Right lobe of liver (tissue), 6 donors: ENCODE results near the gene RSPH10B. TPM values are rescaled to one million over a fixed set of nuclear protein-coding genes. Genes with fewer than 3 reads are reported as not detected.
"Not testable (repeated sequence)": the region's sequence is repeated elsewhere in the genome, so short reads cannot be mapped to it uniquely, and the experiment has no call there.

Source experiments
- ATAC-seq, 4 donors: fragments of 200-7000 bp; cut with Tn5 transposase; one replicate each; pipeline ENCODE4 v1.9.1; 2020; ENCODE audit warnings: mild to moderate bottlenecking in 4 of 4, moderate library complexity in 4 of 4
- DNase-seq, 3 donors: peaks; one replicate each; pipeline ENCODE4 v3.0.0-alpha.2; 2020
- H3K27ac ChIP-seq, 3 donors: fragments of 200-600 bp; one replicate each; pipeline ENCODE4 v1.8.0; 2022
- H3K27me3 ChIP-seq, 2 donors: fragments of 200-600 bp; one replicate each; pipeline ENCODE4 v1.8.0; 2022
- H3K36me3 ChIP-seq, 4 donors: fragments of 200-600 bp; sonication (generic) in 1 of 4; one replicate each; pipeline versions ENCODE4 v1.5.1 to v1.8.0; 2017 to 2022; ENCODE audit warnings: control low read depth in 1 of 4
- H3K4me1 ChIP-seq, 4 donors: fragments of 200-600 bp; sonication (generic) in 1 of 4; one replicate each; pipeline versions ENCODE4 v1.5.1 to v1.8.0; 2017 to 2022; ENCODE audit warnings: control low read depth in 1 of 4
- H3K4me3 ChIP-seq, 3 donors: fragments of 200-600 bp; one replicate each; pipeline ENCODE4 v1.8.0; 2022
- H3K9me3 ChIP-seq, 4 donors: fragments of 200-600 bp; sonication (generic) in 1 of 4; one replicate each; pipeline versions ENCODE4 v1.5.1 to v1.8.0; 2017 to 2022; ENCODE audit warnings: control low read depth in 1 of 4
- POLR2A ChIP-seq: fragments of 450-650 bp; IDR thresholded peaks from one replicate; pipeline ENCODE4 v1.6.1; 2017; ENCODE audit warnings: antibody characterized with exemption, mild to moderate bottlenecking
- WGBS: methylation state at CpG from one replicate; pipeline ENCODE4 v1.1.6; 2018; ENCODE audit warnings: low coverage, low lambda C conversion rate; ENCODE audit not compliant: insufficient coverage; ENCODE audit errors: missing lambda C conversion rate; 5-methylcytosine and 5-hydroxymethylcytosine counted together
- intact Hi-C, 2 donors: fragments of 100-400 bp; cut with DNase I; formaldehyde crosslinking; loops; one replicate each; pipeline versions ENCODE4 v1.11.2 to v1.14.1; 2022
- total RNA-seq, 6 experiments: library from RNA; depleted of rRNA in 2 of 6; stranded (reverse); fragments of >200 nt in 2 of 6; fragmentation: NEBNext Ultra II Directional in 3 of 6; extraction: Animal tissue kit (Norgen Biotek cat#: 25700) in 3 of 6; gene quantifications; one replicate each; pipeline versions ENCODE4 v1.1.0 to v1.2.4, GENCODE V29; 2016 to 2023
- TF ChIP-seq, protein P1 (sequence below), 4 donors: fragments of 200-600 bp in 3 of 4; fragments of 450-650 bp in 1 of 4; IDR thresholded peaks; one replicate each; pipeline versions ENCODE4 v1.5.1 to v1.8.0; 2016 to 2022; ENCODE audit warnings: antibody characterized with exemption in 4 of 4, mild to moderate bottlenecking in 2 of 4
- donor health status: DM: no; HTN: yes; CAD: no.
- donor health status: DM: no; HTN: no; CAD: no.
- donor health status: DM: no; HTN: no; CAD: no.
- donor health status: DM: no; HTN: yes; CAD: no.
- donor health status: DM: no; HTN: yes; CAD: no.

Gene RSPH10B
- total RNA-seq, 6 experiments from 2014 or later: 0.19 to 0.92 (median 0.47) TPM; not detected in 3

DNA sequence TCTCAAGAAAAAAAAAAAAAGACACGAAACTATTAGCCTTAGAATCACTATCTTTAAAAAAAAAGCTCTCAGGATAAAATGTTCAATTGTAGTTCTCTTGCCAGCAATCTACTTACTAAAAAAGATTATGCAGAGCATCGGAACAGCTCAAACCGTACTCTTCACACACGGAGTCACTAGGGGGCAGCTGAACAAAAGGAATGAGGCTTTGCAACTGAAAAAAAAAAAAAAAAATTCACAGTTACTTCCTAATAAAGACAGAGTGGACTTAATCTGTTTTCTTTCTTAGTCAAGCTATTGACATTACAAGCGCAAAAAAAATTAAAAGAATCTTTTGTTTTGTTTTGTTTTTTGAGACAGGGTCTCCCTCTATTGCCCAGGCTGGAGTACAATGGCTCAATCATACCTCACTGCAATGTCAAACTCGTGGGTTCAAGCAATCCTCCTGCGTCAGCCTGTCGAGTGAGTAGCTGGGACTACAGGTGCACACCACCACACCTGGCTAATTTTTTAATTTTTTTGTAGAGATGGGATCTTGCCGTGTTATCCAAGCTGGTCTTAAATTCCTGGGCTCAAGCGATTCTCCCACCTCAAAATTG is 26.8 kb upstream of the RSPH10B start:
- Histone ChIP-seq H3K27ac (no peak overlapping the region), H3K36me3 (peaks cover 0 to 59% (median 2%) of the 10 kb centered on the region in 4 donors), H3K9me3 (no peaks in the 10 kb centered on the region), H3K4me3 (no peak overlapping the region), H3K27me3 (no peaks in the 10 kb centered on the region), H3K4me1 (no peaks in the 10 kb centered on the region)
- TF ChIP-seq, protein P1, sequence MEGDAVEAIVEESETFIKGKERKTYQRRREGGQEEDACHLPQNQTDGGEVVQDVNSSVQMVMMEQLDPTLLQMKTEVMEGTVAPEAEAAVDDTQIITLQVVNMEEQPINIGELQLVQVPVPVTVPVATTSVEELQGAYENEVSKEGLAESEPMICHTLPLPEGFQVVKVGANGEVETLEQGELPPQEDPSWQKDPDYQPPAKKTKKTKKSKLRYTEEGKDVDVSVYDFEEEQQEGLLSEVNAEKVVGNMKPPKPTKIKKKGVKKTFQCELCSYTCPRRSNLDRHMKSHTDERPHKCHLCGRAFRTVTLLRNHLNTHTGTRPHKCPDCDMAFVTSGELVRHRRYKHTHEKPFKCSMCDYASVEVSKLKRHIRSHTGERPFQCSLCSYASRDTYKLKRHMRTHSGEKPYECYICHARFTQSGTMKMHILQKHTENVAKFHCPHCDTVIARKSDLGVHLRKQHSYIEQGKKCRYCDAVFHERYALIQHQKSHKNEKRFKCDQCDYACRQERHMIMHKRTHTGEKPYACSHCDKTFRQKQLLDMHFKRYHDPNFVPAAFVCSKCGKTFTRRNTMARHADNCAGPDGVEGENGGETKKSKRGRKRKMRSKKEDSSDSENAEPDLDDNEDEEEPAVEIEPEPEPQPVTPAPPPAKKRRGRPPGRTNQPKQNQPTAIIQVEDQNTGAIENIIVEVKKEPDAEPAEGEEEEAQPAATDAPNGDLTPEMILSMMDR (IDR thresholded peaks at IDR 0.05): peak; percentile 46 to 66 (median 62)
- TF ChIP-seq POLR2A: no peak
- intact Hi-C loops: no loop called here
- DNase-seq: peak in 2 of 3 donors; percentile 27 to 39
- peak; percentile 80 to 95 (median 84) for ATAC-seq
- WGBS: 52% methylated on average over 10 of the region's 10 CpGs

DNA sequence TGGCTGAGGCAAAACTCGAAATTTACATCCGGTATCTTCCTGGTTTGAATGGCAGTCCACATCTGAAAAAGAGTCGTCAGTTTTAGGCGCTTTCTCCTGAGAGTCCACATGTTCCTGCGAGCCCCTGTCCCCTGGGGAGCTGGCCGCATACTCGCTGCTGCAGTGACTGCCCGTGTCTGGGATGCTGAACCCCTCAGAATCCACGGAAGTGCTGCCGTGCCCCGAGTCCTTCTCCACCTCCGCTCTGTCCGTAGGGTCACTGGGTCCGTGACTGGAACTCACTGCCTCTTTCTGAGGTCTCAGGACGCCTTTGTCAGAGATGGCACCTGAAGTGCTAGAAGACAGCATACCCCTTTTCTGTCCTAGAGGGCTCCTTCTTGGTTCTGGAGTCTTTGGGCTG is 16.6 kb upstream of the RSPH10B start:
- H3K36me3 ChIP-seq, H3K27ac ChIP-seq, H3K9me3 ChIP-seq, H3K4me1 ChIP-seq, H3K4me3 ChIP-seq, H3K27me3 ChIP-seq, ATAC-seq, intact Hi-C loops, DNase-seq: not testable (repeated sequence)
- 90% methylated on average over 10 of the region's 15 CpGs for WGBS

DNA sequence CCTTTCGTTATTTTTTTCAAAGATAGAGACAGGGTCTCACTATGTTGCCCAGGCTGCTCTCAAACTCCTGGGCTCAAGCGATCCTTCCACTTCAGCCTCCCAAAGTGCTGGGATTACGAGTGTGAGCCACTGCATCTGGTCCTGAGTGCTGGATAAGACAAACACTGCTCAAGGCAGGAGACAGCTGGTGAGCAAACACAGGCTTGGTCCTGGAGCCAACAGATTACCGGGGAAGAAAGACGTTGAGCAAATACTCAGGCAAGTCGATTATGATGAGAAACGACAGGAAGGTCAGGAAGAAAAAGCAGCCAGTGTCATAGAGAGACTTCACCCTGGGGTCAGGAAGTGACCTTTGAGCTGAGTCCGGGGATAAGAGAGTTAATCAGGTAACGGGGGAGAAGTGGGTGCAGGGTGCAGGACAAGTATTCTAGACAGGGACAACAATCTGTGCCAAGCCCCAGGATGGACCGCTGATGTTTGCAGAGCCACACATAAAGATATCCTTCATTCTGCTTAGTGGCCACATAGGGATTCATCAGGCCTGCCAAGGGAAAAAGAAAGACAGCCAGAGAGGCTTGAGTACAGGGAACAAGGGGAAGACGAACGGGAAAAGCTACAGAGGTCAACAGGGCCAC is 9.3 kb upstream of the RSPH10B start:
- DNase-seq, H3K27ac ChIP-seq, H3K4me3 ChIP-seq, H3K36me3 ChIP-seq, intact Hi-C loops, H3K4me1 ChIP-seq, H3K27me3 ChIP-seq, H3K9me3 ChIP-seq: not testable (repeated sequence)
- peak; percentile 54 to 66 (median 58) for ATAC-seq
- 57% methylated on average over 1 of the region's 12 CpGs for WGBS

DNA sequence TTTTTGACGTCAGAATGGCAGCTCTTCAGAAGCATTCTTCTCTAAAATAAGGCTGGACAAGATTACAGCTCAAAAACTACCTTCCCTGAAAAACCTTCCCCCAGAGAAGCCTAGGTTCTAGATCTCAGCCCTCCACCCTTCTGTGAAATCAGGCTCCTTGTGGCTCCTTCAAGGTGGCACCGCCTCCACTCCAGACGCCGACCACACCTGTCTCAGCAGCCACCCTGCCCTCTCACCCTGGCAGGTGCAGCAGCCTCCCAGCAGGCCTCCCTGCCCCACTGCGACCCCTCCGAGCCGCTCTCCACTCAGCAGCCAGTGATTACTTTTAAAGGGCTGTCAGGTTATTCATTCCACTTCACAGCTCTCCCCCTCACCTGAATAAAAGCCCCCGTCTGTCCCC is 3.1 kb upstream of the RSPH10B start:
- H3K27ac ChIP-seq, H3K4me1 ChIP-seq, intact Hi-C loops, DNase-seq, H3K36me3 ChIP-seq, H3K4me3 ChIP-seq, H3K9me3 ChIP-seq, H3K27me3 ChIP-seq, ATAC-seq: not testable (repeated sequence)
- WGBS: no CpG with 5 or more reads among the region's 8 CpGs

DNA sequence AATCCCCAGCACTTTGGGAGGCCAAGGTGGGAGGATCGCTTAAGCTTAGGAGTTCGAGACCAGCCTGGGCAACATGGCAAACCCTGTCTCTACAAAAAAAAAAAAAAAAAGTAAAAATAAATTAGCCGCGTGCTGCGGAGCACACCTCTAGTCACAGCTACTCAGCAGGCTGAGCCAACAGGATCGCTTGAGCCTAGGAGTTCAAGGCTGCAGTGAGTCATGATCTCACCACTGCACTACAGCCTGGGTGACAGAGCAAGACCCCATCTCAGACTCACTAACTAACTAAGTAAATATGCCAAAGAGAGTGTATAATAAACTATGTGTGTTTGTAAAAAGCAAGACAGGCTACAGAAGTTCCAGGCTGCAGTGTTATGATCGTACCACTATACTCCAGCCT is 6.7 kb downstream of the RSPH10B start:
- H3K36me3 ChIP-seq, H3K4me1 ChIP-seq, ATAC-seq, intact Hi-C loops, DNase-seq, H3K27ac ChIP-seq, H3K4me3 ChIP-seq, H3K27me3 ChIP-seq, H3K9me3 ChIP-seq: not testable (repeated sequence)
- no CpG with 5 or more reads among the region's 7 CpGs for WGBS

DNA sequence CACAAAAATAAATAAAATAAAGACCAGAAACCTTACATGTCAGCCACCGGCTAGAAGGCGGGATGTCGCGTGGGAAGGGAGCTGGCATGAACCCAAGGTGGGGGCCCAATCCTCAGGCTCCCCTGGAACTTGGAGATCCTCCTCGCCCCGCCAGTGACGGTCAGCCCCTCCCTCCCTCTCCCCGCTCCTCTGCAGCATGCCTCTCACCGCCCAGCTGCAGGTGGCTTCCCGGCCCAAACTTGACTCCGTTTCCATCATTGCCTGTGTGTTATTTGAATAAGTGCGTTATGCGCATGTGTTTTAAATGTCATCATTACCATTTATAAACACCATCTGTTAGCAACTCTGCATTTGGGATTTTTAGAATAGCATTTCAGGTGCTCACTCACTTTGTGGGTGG is 7.3 kb downstream of the RSPH10B start:
- H3K9me3 ChIP-seq, intact Hi-C loops, H3K4me3 ChIP-seq, H3K36me3 ChIP-seq, DNase-seq, H3K27me3 ChIP-seq, H3K4me1 ChIP-seq, H3K27ac ChIP-seq, ATAC-seq: not testable (repeated sequence)
- no CpG with 5 or more reads among the region's 13 CpGs for WGBS

DNA sequence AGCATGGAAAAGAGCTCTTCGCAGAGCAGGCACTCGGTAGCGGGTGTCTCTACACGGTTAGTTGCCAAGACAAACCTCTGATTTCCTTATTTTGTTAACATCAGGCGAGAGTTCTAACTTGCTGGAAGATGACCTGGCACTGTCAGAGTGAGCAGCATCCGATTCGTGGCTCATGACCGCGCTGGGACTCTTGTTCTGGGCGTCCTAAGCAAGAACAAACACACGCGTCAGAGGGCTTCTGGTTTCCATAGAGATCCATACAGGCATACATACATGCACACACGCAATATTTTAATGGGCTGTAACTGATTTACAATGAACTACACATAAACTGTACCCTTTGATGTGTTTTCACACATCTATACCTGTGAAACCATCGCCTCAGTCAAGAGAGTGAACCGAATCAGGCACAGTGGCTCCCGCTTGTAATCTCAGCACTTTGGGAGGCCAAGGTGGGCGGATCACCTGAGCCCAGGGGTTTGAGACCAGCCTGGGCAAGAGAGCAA is 35.5 kb downstream of the RSPH10B start:
- H3K9me3 ChIP-seq, H3K4me1 ChIP-seq, DNase-seq, H3K36me3 ChIP-seq, intact Hi-C loops, H3K4me3 ChIP-seq, H3K27me3 ChIP-seq, ATAC-seq, H3K27ac ChIP-seq: not testable (repeated sequence)
- no CpG with 5 or more reads among the region's 17 CpGs for WGBS

DNA sequence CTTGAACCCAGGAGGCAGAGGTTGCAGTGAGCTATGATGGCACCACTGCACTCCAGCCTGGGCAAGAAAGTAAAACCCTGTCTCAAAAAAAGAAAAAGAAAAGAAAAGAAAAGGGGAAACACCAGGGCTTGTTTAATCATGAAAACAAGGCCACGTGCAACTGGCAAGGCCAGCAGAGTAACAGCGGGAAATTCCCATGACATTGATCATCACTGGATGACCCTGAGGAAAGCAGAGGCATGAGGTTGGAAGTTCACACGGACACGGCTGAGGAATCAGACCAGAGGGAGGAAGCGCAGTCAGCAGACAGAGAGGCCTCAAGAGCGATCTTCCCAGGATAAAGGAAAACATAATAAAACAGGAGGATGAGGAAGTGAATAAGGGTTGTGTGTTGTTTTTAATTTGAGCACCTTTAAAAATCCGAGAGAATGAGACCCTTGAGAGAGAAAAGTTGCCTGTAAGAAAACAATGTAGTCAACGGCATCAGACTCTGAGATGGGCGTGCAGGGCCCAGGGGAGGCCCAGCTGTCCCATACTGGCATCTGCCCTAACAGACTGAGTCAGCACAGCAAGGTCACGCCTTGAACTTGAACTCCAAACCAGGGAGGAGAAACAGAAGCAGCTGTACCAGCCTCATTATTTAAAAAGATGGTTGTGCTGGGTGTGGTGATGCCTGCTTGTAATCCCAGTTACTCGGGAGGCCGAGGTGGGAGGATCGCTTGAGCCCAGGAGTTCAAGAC is 38.4 kb downstream of the RSPH10B start:
- 46% methylated on average over 5 of the region's 13 CpGs for WGBS
- ATAC-seq: peak; percentile 77 to 93 (median 82)

DNA sequence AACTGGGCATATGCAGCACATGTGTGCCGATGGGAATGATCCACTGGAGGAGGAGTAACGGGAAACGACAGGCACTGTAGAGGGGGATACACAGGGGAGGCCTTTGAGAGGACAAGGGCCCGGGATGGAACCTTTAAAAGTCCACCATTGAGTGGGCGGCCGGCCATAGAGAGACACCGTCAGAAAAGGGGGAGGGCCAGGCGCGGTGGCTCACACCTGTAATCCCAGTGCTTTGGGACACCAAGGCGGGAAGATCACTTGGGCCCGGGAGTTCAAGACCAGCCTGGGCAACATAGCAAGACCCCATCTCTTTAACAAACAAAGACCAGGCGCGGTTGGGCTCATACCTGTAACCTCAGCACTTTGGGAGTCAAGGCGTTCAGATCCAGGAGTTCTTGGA is 39.2 kb downstream of the RSPH10B start:
- H3K27ac ChIP-seq, H3K4me3 ChIP-seq, intact Hi-C loops, H3K36me3 ChIP-seq, H3K27me3 ChIP-seq, ATAC-seq, H3K9me3 ChIP-seq, H3K4me1 ChIP-seq: not testable (repeated sequence)
- peak in 2 of 3 donors; percentile 19 to 45 for DNase-seq
- 100% methylated on average over 5 of the region's 14 CpGs for WGBS

More for the DNA sequence above, 38.4 kb downstream of the RSPH10B start:
- H3K9me3 ChIP-seq, H3K4me3 ChIP-seq, H3K27ac ChIP-seq, H3K27me3 ChIP-seq, intact Hi-C loops, H3K36me3 ChIP-seq, H3K4me1 ChIP-seq: not testable (repeated sequence)
- DNase-seq: peak in 1 of 3 donors; percentile 24

DNA sequence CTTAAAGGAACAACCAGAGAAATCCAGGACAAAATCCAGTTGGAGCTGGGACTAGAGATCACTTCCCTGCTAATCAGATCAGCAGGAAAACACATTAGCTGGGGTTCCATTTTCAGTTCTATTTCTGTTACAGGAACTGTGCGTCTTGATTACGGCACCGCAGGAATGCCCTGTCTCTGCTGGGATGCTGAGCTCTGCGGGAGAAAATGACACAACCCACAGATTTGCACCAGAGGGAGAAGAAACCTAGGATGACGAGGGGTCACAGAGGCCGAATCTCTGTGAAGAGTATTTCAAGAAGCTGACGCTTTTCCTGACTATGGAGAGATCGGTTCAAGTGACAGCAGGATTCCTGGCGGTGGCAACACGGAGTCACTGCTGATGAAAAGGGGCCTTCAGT is 40.2 kb downstream of the RSPH10B start:
- H3K4me3 ChIP-seq, H3K4me1 ChIP-seq, DNase-seq, intact Hi-C loops, H3K9me3 ChIP-seq, H3K36me3 ChIP-seq, H3K27me3 ChIP-seq, H3K27ac ChIP-seq: not testable (repeated sequence)
- peak; percentile 48 to 70 (median 61) for ATAC-seq
- WGBS: no CpG with 5 or more reads among the region's 10 CpGs
